Measurements from ENCODE around the gene TCP11.

GRCh38 chr6:35174501-35174900 is 33.4 kb upstream of the TCP11 start:
- TF ChIP-seq CTCF (IDR thresholded peaks at IDR 0.05) = no peak
- no peak for TF ChIP-seq POLR2A (IDR thresholded peaks at IDR 0.05)

Measured in right lobe of liver (tissue), 4 donors.